ENCODE results near the gene BRD1.

BRD1 gene

GRCh38 chr22:49827853-49828598 is at the start of gene BRD1:
Gene BRD1 (minus strand): TSS chr22:49827873. CDS start chr22:49824317, 3,556 bp downstream.
- peak; percentile 44 for DNase-seq (ENCODE audit: low spot score)

DNA sequence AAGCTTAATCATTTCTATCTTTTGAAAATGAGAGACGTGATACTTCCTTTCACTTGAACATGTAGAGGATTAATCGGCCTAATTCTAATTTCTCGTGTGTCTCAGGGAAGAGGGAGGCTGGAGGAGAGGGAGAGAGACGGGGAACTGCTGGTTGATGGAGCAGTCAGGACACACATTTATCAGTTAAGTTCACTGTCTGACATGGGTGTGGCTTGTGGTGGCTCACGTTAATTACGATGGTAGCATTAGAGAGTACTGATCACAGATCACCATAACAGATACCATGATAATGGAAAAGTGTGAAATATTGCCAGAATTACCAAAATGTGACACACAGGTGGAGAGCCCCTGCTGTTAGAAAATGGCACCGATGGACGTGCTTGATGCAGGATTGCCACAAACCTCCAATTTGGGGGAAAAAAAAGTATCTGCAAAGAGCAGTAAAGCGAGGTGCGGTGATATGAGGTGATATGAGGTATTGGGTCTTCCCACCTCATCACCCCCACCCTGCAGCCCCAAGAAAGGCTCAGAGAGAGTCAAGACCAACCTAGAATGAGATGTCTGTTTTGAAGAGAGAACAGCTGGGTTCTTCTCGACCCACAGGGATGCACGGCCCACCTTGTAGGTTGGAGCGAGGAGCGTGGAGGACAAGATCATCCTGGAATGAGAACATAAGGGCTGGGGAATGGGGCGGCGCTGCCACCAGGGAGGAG is 45.7 kb upstream of the BRD1 start:
- DNase-seq (ENCODE audit: low spot score), result no peak

DNA sequence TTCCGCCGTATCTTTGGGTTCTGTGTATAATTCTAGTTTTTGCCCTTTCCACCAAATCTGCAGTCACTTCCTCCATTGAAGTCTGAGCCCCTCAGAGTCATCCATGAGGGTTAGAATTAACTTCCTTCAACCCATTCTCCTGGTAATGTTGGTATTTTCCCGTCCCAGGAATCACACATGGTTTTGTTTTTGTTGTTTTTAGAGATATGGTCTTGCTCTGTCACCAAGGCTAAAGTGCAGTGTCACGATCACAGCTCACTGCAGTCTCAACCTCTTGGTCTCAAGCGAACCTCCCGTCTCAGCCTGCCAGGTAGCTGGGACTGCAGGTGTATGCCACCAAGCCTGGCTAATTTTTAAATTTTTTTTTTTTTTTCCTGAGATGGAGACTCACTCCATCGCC is 44.7 kb upstream of the BRD1 start:
- DNase-seq (ENCODE audit: low spot score), result no peak

- no peak for DNase-seq (ENCODE audit: low spot score)
These were observed 43.8 kb upstream of the BRD1 start for GRCh38 chr22:49871482-49871881.

DNA sequence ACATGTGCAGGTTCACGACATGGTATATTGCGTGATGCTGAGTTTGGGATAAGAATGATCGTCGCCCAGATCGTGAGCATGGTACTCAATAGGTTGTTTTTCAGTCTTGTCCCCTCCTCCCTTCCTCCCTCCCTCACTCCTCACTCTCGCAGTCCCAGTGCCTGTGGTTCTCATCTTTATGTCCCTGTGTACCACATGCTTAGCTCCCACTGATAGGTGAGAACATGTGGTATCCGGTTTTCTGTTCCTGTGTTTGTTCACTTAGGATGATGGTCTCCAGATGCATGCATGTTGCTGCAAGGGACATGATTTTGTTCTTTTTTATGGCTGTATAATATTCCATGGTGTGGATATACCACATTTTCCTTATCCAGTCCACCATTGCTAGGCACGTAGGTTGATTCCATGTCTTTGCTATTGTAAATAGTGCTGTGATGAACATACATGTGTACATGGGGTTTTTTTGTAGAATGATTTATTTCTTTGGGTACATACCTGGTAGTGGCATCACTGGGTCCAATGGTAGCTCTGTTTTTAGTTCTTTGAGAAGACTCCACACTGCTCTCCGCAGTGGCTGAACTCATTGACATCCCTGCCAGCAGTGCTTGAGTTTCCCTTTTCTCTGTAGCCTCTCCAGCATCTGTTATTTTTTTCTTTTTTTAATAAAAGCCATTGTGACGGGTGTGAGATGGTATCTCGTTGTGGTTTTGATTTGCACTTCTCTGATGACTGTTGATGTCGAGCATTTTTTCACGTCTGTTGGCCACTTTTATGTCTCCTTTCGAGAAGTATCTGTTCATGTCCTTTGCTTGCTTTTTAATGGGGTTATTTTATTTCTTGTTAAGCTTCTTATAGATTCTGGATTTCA is 42.4 kb upstream of the BRD1 start:
- peak; percentile 46 for DNase-seq (ENCODE audit: low spot score)

GRCh38 chr22:49869086-49869830 is 41.6 kb upstream of the BRD1 start:
- no peak for DNase-seq (ENCODE audit: low spot score)

DNA sequence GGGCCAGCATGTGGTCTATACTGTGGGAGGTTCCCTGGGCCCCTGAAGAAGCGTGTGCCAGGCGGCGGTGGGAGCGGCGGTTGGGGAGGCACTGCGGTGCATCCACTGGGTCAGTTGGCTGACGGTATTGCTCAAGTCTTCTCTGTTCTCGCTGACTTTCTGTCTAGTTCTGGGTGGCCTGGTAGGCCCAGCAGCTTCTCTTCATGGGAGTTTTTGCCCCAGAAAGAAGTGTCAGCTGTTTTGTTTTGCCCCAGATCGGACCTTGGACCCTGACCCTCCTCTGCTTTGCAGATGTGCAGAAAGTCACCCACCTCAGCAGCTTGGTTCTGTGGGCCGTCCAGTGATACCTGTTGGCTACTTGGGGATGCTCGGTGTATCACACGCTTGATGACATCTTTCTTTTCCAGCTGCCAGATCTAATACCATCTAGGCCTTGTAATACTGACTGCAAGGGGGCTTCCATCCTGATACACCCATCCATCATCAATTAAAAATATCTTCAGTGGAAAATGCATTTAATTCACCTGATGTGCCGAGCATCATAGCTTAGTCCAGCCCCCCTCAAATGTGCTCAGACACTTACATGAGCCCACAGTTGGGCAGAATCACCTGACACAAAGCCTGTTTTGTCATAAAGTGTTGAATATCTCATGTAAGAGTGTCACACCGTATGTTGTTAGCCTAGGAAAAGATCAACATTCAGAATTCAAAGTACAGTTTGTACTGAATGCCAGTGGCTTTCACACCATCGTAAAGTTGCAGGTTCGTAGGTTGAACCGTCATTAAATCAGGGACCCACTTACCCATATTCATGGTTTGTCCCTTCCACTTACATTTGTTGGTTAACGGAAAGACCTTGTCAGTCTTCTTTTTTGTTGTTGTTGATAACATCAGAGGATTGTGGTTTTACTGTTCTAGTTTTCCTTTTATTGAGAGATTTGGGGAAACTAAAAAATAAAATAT is 39.9 kb upstream of the BRD1 start:
- no peak for DNase-seq (ENCODE audit: low spot score)

DNA sequence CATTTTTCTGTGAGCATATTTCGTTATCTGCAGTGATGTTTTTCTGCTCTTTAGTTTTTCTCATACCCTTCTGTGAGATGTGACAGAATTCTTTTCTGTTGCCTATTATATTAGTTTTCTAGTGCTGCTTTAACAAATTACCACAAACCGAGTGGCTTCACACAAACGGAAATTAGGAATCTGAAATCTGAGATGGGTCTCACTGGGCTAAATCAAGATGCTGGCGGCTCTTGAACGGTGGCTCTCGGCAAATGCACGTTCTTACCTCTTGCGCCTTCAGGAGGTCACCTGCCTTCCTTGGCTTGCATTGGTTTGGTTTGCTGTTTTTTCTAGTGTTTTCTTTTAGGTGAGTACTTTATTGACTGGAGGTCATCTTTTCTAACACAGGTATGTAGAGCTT is 39.0 kb upstream of the BRD1 start:
- DNase-seq (ENCODE audit: low spot score), result no peak

- DNase-seq (ENCODE audit: low spot score), result no peak
These were observed 38.5 kb upstream of the BRD1 start for GRCh38 chr22:49866134-49866533.

GRCh38 chr22:49865156-49865555 is 37.5 kb upstream of the BRD1 start:
- no peak for DNase-seq (ENCODE audit: low spot score)

- no peak for DNase-seq (ENCODE audit: low spot score)
These were observed 36.3 kb upstream of the BRD1 start for GRCh38 chr22:49863931-49864330.

DNA sequence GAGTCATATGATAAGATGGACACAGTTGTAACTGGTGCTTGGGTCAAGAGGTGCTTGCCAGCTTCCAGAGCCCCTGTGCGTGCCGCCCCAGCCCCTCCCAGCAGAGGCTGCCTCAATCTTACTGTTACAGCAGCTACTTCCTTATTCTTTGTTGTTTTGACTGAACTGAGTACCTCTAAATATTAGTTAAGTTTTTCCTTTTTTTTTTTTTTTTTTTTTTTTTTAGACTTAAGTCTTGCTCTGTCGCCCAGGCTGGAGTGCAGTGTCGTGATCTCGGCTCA is 34.8 kb upstream of the BRD1 start:
- DNase-seq (ENCODE audit: low spot score), result no peak

DNA sequence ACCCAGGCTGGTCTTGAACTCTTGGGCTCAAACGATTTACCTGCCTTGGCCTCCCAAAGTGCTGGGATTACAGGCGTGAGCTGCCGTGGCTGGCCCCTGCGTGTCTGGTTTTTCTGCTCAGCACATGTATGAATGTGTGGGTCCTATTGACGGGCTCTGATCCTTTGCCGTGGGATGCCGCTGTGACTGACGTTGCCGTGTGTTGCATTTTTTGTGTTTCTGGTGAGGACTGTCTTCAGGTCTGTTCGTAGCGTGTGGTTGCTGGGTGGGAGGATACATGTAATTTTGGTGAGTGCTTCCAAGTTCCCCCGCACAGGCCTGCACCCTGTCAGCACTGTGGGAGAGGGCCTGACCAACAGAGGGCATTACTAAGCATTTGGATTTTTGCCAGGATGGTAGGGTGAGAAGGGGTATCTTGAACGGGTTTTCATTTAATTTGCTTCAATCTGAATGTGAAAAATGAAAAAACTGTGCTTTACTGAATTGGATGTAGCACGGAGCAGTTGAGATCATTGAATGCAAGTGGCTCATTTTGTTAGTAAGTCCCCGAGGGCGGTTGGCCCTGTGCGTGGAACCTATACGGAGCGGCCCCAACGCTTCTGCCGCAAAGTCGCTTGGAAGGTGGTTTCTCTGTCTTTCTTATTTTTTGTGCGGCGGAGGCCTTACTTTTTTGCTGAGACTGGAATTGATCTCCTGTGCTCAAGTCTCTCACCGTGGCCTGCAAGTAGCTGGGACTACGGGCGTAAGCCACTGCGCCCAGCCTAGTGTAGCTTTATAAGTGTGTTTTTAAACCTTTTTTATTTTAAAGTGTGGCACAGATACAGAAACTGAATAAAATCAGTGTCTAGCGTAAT is 34.2 kb upstream of the BRD1 start:
- DNase-seq (ENCODE audit: low spot score), result no peak

GRCh38 chr22:49858827-49859226 is 31.2 kb upstream of the BRD1 start:
- DNase-seq (ENCODE audit: low spot score), result no peak

DNA sequence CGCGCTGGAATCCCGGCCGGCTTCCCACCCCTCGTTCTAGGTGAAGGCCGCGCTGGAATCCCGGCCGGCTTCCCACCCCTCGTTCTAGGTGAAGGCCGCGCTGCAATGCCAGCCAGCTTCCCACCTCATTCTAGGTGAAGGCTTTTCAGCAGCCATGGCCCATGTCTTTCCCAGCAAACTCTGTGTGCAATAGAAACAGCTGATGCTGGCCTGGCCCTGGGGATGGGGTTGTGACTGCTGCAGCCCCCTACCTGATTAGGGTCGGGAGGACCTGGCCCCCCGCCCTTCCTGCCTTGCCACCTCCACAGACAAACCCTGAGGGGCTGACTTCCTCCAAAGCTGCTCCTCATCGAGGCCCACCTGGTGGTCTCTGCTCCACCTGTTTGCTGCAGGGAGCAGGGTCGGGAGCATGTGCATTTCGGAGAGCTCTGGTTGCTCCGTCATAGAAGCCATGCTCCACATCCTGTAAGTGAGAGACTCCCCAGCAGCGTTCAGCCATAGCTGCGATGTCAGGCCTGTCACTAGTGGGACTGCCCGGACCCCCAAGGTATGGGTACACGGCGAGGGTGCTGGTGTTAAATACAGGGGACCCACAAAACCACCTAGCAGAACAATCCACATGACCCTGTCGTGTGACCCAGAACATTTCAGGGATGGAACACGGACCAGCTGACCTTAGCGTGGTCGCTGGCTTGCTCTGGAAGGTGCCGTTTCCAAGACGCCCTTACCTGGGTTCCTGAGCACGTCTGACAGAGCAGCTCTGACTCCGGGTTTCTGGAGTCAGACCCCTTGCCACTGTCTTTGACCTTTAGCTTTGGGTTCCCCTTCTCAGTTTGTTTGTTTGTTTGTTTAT is 29.3 kb upstream of the BRD1 start:
- DNase-seq (ENCODE audit: low spot score), result no peak

DNA sequence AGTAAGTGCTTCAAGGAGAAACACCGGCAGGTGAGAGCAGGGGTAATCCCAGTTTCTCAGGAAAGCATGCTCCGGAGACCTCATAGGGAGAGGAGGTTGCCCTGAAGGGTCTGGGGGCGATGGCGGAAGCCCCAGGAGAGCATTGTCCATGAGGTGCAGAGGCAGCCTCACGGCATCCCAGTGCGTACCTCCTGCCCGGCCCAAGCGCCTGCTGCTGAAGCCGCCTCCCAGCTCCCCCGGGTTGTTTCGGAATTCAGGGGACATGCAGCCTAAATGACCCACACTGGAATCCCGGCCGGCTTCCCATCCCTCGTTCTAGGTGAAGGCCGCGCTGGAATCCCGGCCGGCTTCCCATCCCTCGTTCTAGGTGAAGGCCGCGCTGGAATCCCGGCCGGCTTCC is 28.7 kb upstream of the BRD1 start:
- DNase-seq (ENCODE audit: low spot score), result no peak

GRCh38 chr22:49855251-49855911 is 27.7 kb upstream of the BRD1 start:
- no peak for DNase-seq (ENCODE audit: low spot score)

DNA sequence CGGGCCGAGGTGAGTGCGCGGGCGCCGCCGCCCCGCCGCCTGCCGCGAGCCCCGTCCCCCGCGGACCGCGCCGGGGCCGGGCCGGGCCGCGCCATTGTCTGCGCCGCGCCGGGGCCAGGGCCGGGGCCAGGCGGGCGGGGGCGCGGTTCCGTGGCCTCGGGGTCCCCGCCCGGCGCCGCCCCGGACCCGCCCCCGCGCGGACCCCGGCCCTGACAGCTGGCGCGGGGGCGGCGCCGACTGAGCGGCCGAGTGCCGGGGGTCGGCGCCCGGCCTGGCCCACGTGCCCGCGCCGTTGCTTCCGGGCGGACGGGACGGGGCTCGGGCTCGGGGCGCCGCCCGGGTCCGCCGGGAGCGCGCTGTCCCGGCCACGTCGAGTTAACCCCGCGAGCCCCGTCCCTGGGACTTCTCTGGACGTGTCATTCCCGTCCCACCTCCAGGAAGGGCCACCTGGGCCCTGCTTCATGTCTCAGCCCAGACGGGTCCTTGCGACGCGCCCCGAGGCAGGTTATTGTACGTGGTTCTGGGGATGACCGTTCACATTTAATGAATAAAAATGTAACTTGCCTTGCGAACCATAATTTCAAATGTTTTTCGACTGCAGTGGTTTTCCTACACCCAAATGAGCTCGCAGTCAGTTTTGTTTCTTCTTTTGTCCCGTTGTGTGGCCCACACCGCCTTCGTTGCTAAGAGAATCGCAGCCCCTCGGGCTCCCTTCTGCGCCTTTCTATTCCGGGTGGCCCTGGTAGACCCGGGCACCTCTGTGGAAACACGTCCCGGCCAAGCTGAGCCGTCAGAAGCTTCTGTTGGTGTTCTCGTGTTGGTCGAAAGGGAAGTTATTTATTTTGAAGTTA is 26.5 kb upstream of the BRD1 start:
- no peak for DNase-seq (ENCODE audit: low spot score)
